GM19397 (cell line): Measurements from ENCODE around the gene PAX5.

ENCODE experiments used
- ATAC-seq: cut with Tn5 transposase; IDR thresholded peaks from one replicate; pipeline ENCODE4 v1.9.1; 2021; ENCODE audit warnings: mild to moderate bottlenecking, moderate library complexity; ENCODE audit not compliant: unreplicated experiment

Gene PAX5

DNA sequence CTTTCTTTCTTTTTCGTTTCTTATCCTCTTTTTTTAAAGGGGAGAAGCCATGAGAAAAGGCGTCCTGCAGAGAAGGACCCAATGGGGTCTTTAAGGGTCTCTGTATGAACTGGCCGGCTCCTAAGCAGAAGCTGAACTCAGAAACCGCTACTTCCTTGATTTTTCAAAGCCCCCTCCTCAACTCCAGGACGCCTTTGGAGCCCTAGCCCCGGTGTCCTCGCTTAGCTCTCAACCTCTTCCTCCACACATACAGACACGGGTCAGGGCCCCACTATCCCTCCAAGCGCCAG is 8.3 kb downstream of the PAX5 start:
- ATAC-seq, result no peak

DNA sequence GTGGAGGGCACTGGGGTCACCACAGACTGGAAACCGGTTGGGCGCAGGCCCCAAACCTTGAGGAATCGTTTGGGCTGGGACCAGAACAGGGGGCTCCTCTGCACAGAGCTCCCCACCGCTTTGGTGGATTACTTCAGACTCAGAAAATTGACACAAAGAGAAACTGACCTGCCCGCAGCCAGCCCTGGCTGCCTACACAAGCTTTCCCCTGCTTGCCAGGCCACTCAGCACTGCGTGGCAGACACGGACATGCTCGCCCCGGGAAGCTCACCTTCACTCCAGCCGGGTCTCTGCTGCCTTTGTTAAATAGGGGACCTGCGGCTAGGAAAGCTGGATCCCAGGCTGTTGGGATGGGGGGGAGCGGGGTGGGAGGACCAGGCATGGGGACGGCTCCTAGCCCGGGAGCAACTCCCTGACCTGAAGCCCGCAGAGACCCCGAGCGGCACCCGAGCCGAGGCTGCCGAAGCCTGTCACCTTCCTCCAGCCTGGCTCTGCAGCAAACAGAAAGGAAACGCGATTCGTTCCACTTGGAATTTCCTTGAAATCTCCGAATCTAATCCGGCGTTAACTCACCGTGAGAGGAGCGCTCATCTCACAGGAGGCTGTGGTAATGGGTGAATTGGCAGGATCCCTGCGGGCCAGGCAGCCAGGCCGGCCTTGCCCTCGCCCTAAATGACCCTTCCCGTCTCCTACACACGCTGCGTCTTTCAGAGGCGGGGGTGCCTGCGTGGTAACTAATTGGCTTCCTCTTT is 8.8 kb downstream of the PAX5 start:
- no peak for ATAC-seq

DNA sequence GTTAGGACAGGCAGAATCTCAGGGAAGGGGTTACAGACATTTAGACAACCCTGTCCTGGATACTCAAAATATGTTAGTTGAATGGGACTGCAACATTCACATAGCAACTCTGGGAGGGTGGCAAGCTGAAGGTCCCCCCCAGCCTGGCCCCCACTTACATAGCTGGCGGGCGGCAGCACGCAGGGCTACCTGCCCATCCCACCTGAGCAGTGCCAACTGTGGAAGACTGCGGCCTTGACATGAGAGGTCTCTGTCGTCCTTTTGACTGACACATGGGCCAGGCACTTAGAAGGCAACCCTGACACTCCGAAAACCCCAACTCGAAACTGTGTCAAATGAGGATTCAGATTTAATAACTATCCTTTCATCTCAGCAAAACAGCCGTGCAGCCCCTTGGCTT is 16.5 kb downstream of the PAX5 start:
- no peak for ATAC-seq

DNA sequence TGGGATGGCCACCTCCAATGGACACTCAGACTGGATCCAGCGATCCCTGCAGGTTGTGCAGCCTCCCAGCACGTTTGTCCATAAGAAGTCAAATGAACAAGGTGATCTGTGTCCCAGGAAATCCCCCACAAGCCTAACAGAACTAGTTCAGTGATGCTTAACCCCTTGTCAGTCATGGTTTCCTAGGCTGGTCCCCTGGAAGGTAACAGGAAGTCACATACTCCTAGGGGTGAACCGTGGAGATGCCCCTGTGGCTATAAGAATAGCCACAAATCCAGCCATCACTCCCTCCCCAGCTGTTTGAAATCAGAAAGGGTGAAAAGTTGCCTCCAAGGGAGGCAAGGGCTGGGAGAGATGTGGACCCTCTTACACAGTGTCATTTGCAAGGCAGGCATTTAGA is 22.5 kb downstream of the PAX5 start:
- ATAC-seq, result no peak

DNA sequence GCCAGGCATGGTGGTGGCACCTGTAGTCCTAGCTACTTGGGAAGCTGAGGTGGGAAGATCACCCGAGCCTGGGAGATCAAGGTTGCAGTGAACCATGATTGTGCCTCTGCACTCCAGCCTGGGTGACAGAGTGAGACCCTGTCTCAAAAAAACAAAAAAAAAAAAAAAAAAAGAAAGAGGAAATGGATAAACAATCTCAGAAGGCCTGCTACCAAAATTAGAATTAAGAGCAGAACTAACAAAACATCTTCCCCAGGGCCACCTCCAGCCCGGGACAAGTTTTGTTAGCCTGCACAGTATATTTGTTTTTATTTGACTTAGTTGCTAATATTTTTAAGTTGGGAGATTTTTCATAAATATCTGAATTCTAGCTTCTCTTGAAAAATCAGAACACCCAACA is 23.1 kb downstream of the PAX5 start:
- ATAC-seq, result no peak

DNA sequence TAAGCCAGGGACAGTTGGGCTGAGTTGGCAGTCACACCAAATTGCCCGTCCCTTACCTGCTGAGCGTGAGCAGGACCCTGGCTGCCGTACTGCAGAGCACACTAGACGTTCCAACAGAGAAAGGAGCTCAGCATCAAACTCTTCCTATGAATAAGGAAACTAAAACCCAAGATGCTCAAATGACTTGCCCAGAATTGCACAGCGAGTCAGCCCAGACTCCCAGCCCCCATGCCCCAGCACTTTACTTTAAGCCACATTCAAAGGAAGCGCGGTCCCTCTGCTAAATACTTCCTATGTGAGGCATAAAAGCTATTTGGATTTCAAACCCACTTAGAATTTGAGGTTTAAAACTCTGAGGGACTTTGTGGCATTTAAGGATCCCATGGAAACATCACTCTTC is 23.9 kb downstream of the PAX5 start:
- no peak for ATAC-seq

DNA sequence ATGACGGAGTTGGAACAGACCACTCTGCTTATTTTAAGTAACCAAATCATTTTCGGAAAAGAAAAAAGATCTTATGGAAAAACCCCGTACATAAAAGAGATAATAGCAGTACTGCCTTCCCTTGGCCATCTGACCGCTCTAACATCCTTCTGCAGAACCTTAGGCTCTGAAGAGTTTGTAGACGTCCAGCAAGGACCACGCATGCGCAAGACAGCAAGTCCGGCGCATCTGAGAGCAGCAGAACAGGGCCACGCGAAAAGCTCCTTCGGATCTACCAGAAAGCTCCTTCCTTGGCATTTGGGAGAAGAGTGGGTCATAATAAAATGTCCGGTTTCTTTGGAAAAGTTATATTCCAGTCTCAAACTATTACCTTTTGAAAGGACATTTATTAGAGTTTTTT is 26.8 kb downstream of the PAX5 start:
- ATAC-seq, result no peak

DNA sequence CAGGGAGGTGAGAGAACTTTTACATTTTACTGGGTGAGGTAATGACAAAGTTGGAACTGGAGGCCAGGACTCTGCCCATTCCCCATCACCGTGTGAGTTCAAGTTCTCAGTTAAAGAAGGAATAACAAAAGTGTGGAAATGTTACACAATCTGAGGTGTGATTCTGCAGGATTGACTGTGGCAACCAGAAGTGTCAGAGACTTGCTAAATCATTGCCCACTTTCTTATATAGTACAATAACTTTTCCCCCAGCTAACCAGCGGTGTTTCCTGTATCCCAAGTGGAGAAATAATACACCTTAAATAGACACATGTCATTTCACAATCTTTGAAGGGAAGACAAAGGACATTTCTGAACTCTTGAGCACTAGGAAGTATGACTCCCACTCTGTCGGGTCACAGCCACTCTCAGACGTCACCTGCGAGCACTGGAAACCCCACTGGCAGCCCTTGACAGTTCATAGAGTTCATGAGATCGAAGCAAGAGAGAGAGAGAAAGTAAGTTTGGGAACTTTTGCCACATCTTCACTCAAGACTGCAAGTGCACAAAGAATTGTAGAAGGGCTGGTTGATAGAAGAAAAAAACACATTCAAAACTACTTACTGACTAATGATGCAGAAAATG is 28.4 kb downstream of the PAX5 start:
- no peak for ATAC-seq

DNA sequence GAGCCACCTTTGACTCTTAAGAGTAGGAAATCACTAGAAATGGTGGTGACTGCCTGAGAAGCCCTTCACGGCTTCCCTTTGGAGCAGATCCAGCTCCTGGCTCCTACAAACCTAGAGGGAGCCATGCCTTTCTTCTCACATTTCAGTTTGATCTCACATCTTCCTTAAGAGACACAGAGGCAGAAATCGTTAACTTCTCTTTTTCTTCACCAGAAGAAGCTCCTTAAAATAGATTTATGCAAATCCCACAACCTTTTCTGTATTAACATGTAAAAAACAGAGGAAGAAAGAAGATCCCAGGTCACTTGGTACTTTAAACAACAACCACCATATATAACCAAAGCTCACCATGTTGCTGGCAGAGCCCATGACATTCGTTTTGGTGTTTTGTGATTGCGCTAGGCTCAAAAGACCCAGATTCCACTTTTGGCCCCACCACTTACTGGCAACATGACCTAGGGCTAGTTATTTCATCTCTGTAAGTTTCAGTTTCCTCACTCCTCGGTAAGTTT is 29.6 kb downstream of the PAX5 start:
- no peak for ATAC-seq

DNA sequence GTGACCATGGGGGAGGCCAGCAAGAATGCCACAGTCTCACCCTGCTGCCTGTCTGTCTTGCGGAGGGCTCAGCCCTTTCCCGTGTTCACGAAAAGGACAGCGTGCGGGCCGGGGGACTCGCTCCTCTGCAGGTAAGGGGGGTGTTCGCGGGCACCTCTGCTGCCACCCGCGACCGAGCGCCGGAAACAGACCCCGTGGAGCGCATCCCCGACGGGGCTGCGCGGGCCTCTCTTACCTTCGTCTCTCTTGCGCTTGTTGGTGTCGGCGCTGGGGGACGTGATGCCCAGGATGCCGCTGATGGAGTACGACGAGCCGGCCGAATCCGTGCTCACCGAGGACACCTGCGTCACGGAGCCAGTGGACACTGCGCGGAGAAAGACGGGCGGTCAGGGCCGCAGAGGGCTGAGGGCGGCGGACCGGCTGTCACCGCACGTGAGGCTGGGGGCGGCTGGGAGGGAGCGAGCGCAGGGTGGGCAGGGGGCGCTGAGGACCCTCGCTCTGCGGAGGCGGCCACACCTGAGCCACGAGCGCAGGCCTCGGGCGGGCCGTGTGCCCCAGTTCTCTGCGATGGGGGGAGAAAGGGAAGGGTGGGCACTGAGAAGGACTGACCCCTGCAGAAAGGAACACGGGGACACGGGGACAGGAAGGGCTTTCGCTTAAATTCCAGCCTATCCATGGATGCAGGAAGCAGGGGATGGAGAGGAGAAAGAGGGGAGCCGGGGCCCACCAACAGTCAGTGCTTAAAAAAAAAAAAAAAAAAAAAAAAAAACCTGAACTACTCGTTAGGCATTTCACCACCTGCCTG is 31.5 kb downstream of the PAX5 start:
- ATAC-seq, result no peak

DNA sequence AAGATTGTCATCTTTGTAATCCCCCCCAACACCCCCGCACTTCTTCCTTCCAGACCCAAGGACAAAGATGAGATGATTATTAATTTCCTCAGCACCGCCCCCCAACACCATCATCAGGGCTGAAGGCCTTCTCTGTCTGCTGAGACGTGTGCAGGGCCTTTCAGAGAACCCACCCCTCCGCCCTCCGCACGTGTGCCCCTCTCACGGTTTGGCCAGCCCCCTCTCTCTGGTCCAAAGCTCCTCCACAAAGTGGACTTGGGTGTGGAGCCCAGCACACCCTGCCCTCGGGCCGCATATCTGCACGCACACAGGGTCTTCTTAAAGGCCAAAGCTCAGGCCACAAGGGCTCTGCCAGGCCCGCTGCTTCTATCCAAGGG is 32.0 kb downstream of the PAX5 start:
- no peak for ATAC-seq

DNA sequence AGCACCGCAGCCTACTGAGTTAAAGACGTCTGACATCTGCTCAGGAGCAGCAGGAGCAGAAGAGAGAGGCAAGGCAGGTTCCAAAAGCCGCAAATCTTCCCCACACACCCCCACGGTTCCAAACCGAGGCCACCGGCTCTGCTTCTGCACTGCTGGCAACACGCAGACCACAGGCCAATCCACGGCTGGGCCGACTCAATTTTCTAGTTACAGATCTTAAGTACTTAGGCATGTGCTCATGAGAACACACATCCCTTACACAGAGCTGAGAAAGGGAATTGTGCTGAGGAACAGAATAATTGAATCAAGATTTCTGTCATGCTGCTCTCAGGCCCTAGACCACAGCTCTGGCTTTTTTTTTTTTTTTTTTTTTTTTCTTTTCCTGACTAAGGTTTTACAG is 32.6 kb downstream of the PAX5 start:
- no peak for ATAC-seq

DNA sequence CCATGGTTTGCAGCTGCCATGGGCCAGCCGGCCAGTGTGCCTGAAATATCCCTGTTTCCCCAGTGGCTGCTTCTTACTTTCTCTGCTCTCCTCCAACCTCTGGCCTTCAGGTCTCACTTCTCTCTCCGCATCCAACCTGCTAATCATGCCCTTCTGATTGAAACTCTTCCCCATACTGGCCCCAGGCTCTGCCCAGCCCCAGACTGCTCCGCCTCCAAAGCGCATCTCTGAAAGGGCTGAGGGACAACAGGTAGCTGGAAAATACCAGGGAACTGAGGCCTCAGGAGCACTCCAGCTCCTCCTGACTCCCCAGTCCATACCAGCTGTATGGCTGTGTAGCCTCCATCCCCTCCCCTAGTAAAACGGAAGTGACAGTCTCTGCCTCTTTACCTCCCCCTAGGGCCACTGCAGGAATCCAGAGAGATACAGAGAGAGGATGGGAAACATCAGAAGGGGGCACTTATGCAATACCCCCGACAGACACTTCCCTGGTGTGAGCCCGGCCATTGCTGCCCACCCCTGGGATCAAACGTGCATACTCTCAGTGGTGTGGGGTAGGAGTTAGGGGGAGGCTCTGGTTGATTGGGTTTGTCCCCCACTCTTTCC is 34.2 kb downstream of the PAX5 start:
- ATAC-seq, result no peak

DNA sequence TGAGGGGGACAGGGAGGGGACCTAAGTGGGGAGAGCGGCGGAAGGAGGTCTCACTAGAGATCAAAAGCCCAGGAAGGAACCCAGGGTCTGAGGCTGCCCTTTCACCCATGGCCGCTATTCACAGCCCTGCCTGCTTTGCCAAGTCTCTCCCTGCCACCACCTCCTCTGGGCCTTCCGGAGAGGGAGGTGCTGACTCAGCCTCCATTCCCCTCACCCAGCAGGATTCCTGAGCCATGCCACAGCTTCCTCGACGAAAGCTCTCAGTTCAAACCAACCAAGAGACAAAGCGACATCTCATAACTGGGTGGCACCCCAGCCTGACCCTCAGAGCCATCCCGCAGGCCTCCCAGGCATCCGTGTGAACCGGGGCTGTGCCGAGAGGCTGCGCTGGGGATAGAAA is 36.7 kb downstream of the PAX5 start:
- no peak for ATAC-seq

DNA sequence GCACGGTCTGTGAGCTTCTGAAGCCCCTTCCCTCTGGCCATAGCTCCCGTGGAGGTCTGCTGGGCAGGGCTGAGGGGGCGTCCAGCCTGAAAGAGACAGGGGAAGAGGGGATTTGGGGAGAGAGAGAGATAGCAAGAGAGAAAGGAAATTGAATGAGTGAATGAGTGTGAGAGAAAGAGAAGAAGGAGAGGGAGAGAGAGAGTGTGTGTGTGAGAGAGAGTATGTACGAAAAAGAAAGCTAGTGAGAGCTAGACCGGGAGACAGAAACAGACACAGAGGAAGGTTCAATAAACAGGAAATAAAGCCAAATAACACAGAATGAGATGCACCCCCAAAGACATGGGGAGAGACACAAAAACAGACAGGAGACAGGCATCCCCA is 37.4 kb downstream of the PAX5 start:
- ATAC-seq, result no peak

DNA sequence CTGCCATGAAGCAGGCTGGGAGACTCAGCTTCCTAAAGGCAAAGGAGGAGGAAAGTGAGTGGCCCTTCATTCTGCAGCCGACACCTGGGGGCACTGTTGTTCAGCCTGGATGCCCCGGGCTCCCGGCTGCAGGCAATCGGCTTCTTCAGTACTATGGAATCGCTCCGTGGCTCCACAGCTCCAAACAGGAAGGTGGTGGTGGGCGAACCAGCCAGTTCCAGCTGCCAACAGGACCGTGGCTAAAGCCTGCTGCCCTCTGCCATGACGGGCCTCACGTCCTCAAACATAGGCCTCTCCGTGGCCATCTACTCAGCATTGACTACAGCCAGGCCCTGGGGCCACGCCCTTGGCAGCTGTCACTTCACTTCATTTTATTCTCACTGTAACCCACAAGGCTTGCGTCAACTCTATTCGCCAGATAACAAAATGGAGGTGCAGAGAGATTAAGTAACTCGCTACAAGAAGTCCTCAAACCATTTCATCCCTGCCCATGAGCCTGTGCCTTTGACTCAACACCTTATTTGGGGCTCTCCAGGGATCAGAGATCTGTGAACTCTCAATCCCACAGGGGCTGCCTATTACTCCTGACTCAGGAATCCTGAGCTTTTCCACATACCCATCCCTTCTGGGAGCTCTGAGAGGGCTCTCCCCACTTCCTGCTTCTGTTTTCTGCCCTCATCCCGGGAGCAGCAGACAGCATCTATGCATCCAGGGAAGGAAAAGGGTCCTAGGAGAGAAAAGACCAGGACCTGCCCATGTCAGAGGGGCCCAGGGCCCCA is 38.0 kb downstream of the PAX5 start:
- ATAC-seq, result no peak

DNA sequence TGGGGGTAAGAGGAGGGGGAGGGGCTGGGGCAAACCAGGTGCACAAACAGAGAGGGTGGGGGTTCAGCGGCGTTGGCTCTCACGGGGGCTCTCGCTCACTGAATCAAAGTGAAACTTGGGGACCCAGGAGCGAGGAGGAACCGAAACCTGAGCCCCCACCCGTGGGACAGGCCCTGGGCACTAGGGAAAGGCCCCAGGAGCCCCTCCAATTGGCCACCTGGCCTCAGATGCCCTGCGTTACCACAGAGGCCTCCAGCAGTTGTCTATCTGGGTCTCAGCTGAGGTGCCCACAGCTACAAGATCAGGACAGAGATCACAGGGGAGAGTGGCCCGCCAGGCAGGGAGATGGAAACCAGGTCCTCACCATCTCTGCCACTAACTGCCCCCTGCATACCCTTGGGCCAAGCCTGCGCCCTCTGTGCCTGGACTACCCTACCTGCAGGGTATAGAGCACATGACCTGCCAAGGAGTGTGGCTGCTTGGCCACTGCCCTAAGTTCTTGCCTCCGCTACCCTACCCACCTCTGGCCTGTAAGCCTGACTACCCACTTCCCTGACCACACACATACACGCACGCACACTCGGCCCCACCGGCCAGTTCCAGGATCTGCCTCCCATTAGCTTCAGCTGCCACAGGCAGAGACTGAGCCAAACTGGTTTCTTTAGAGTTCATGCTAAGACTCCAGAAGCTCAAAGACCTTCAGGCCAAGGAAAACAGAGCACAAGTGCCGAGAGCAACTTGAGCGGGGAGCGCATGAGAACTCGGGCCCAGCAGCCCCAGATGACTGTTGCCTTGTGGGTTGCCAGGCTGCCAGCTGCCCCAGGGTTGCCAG is 39.9 kb downstream of the PAX5 start:
- peak; percentile 59 for ATAC-seq

DNA sequence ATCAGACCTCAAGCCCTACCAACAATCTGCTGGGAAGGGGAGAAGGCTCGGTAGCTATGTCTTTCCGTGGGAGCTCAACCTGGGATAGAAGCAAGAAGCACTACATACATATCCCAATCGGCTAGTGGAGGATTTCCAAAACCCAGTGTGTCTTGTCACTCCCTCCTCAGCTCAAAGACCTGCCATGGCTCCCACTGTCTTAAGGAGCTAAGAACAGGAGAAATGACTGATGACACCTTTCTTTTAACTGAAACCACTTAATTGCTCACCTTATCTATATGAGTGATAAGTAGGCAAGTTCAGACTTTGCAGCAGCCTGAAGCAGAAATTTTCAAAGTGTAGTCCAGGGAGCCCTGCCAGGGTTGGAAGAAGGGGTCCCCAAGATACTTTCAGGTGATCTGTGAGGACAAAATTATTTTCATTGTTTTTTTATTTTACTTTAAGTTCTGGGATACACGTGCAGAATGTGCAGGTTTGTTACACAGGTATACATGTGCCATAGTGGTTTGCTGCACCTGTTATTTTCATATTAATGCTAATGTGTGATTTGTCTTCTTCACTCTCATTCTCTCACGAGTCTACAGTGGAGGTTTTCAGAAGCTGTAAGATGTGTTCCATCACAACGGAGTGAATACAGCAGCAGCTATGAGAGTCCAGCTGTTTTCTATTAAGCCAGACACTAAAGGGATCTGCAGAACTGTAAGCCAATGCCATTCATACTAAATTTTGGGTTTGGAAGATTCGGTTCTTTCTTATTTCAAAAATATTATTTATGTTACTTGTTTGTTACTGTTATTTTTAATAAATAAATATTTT is 41.4 kb downstream of the PAX5 start:
- no peak for ATAC-seq

DNA sequence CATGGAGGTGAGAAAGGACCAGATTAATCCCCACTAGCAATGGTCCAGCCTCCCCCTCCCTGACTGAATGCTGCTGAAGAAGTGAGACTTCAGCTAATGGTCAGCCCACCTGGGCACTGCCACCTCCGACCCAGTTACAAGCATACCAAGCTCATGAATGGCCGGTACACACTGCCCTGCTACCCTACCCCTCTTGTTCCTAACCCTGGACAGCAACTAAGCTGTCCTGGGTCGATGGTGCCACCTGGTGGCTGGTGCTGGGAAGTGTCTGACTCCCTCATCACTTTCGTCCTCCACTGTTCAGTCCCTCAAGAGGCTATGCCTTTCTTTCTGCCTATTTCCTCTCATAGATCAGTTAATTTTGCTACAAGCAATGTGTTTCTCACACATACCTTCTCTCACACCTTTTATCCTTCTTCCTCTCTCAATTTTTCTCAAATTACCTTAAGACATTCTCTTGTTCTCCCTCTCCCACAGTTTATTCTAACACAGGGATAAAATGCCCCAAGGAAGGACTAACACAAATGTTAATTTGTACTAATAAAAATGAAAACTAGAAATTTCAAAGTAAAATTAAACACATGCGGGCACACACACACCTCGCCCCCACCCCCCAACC is 42.4 kb downstream of the PAX5 start:
- ATAC-seq, result no peak
